HFFc6 (cell line): ENCODE data around the gene NANS. TPM values are rescaled to one million over a fixed set of nuclear protein-coding genes. Genes with fewer than 3 reads are reported as not detected.

Experiments used
- DNase-seq: peaks from one replicate; pipeline ENCODE4 v3.0.0-alpha.2; 2018
- H3K27ac Mint-ChIP-seq: 2 replicates; pipeline ENCODE4 v1.8.0; 2020; ENCODE audit warnings: mild to moderate bottlenecking, mixed read lengths
- H3K27me3 Mint-ChIP-seq: 2 replicates; pipeline ENCODE4 v1.8.0; 2021; ENCODE audit warnings: mild to moderate bottlenecking, moderate library complexity, mixed read lengths; ENCODE audit not compliant: insufficient read depth
- H3K36me3 Mint-ChIP-seq: 2 replicates; pipeline ENCODE4 v1.8.0; 2021; ENCODE audit warnings: low read depth, mixed read lengths
- H3K4me1 Mint-ChIP-seq: 2 replicates; pipeline ENCODE4 v1.8.0; 2020; ENCODE audit warnings: low read depth, mixed read lengths
- H3K4me3 Mint-ChIP-seq: 2 replicates; pipeline ENCODE4 v1.8.0; 2020; ENCODE audit warnings: mild to moderate bottlenecking, moderate library complexity, mixed read lengths
- H3K9me3 Mint-ChIP-seq: 2 replicates; pipeline ENCODE4 v1.8.0; 2020; ENCODE audit warnings: mild to moderate bottlenecking, mixed read lengths
- CTCF ChIP-seq: fragments of 200-600 bp; sonication (generic); IDR thresholded peaks from 2 replicates; pipeline ENCODE4 v1.5.0; 2021; ENCODE audit warnings: antibody characterized with exemption, mild to moderate bottlenecking
- total RNA-seq, 6 experiments: library from RNA; stranded (reverse); fragmentation: NEBNext Ultra II Directional; extraction: Animal tissue kit (Norgen Biotek cat#: 25700); gene quantifications; 2 replicates in 1 of 6; 3 replicates in 5 of 6; pipeline ENCODE4 v1.2.3, GENCODE V29; 2021

NANS gene
- total RNA-seq, 6 experiments from 2014 or later = 82.4 to 103 (median 101) TPM

GRCh38 chr9:98132158-98132557 is 75.6 kb downstream of the NANS start:
- no peaks in the 10 kb centered on the region for H3K36me3 Mint-ChIP-seq

More at GRCh38 chr9:98132158-98132557, 75.6 kb downstream of the NANS start:
- no peak overlapping the region for H3K27ac Mint-ChIP-seq
- TF ChIP-seq CTCF = no peak
- no peak for DNase-seq
- H3K4me3 Mint-ChIP-seq = no peak overlapping the region
- no peaks in the 10 kb centered on the region for H3K4me1 Mint-ChIP-seq
- no peaks in the 10 kb centered on the region for H3K9me3 Mint-ChIP-seq
- H3K27me3 Mint-ChIP-seq = peaks cover 29% of the 10 kb centered on the region

Other genes with a start within 250 kb of the NANS start
- gene FOXE1, start 203.5 kb upstream of the NANS start, total RNA-seq = 100 to 1,000 TPM in 4 of 6 experiments, 10 to 100 TPM in 2; 51.0 to 173 (median 158) TPM
- 10 to 100 TPM in 2 of 6 experiments, 1 to 10 TPM in 4; 8.4 to 10.9 (median 9.6) TPM for gene TRMO, start 134.2 kb upstream of the NANS start, total RNA-seq
- not detected for gene HEMGN, start 118.6 kb upstream of the NANS start, total RNA-seq
- 100 to 1,000 TPM in 5 of 6 experiments, 10 to 100 TPM in 1; 99.6 to 165 (median 155) TPM for gene ANP32B, start 73.4 kb upstream of the NANS start, total RNA-seq
- 10 to 100 TPM; 34.6 to 38.2 (median 36.0) TPM for gene TRIM14, start 62.5 kb downstream of the NANS start, total RNA-seq
- 1 to 10 TPM in 3 of 6 experiments, under 1 TPM in 3; 0.84 to 2.4 (median 1.1) TPM for gene CORO2A, start 135.9 kb downstream of the NANS start, total RNA-seq
- 10 to 100 TPM; 31.9 to 39.4 (median 36.5) TPM for gene TBC1D2, start 198.9 kb downstream of the NANS start, total RNA-seq